Fibroblast of lung (primary cell): ENCODE results near the gene CTXN2. TPM values are rescaled to one million over a fixed set of nuclear protein-coding genes. Genes with fewer than 3 reads are reported as not detected.

ENCODE experiments used
- DNase-seq, 2 donors: peaks; one replicate each; pipeline versions ENCODE4 v3.0.0 to v3.0.0-alpha.2; 2010; ENCODE audit warnings: low read depth in 2 of 2
- H2AFZ ChIP-seq: 2 replicates; pipeline ENCODE4 v1.5.1; 2012; ENCODE audit warnings: low read length, control low read depth, inconsistent platforms
- H3K27ac ChIP-seq: 2 replicates; pipeline ENCODE4 v1.5.1; 2011; ENCODE audit warnings: low read length, control low read depth; ENCODE audit not compliant: insufficient read depth
- H3K27me3 ChIP-seq: 2 replicates; pipeline ENCODE4 v1.5.1; 2011; ENCODE audit warnings: mild to moderate bottlenecking, low read length; ENCODE audit not compliant: control insufficient read depth, insufficient read depth
- H3K36me3 ChIP-seq: 2 replicates; pipeline ENCODE4 v1.5.1; 2011; ENCODE audit warnings: low read length; ENCODE audit not compliant: control insufficient read depth, insufficient read depth
- H3K4me1 ChIP-seq: 2 replicates; pipeline ENCODE4 v1.5.1; 2011; ENCODE audit warnings: low read length; ENCODE audit not compliant: control insufficient read depth, insufficient read depth; ENCODE audit errors: extremely low read depth
- H3K4me2 ChIP-seq: 2 replicates; pipeline ENCODE4 v1.5.1; 2011; ENCODE audit warnings: low read length, control low read depth; ENCODE audit not compliant: insufficient read depth; ENCODE audit errors: extremely low read depth
- H3K4me3 ChIP-seq, 4 experiments: fragments of 200-600 bp in 1 of 4; sonication (generic) in 1 of 4; replicated peaks in 1 of 4; 2 replicates each; pipeline ENCODE4 v1.5.1; 2011 to 2016; ENCODE audit warnings: low read length in 4 of 4, low read depth in 3 of 4, mild to moderate bottlenecking in 3 of 4, control low read depth in 2 of 4, inconsistent platforms in 1 of 4, mixed read lengths in 1 of 4; ENCODE audit not compliant: insufficient read depth in 1 of 4; ENCODE audit errors: control extremely low read depth in 1 of 4
- H3K79me2 ChIP-seq: 2 replicates; pipeline ENCODE4 v1.5.1; 2012; ENCODE audit warnings: mild to moderate bottlenecking, low read length, inconsistent platforms; ENCODE audit not compliant: control insufficient read depth, insufficient read depth
- H3K9ac ChIP-seq: 2 replicates; pipeline ENCODE4 v1.5.1; 2011; ENCODE audit warnings: mild to moderate bottlenecking, low read length, control low read depth; ENCODE audit not compliant: insufficient read depth
- H3K9me3 ChIP-seq: 2 replicates; pipeline ENCODE4 v1.5.1; 2012; ENCODE audit warnings: low read depth, low read length; ENCODE audit not compliant: control insufficient read depth, insufficient read depth
- H4K20me1 ChIP-seq: 2 replicates; pipeline ENCODE4 v1.5.1; 2011; ENCODE audit warnings: low read length; ENCODE audit not compliant: control insufficient read depth, insufficient read depth; ENCODE audit errors: extremely low read depth
- EZH2 ChIP-seq: IDR thresholded peaks from 2 replicates; pipeline ENCODE4 v1.5.1; 2012; ENCODE audit warnings: low read length, control low read depth, mild to moderate bottlenecking; ENCODE audit errors: missing control alignments
- polyA plus RNA-seq, 2 donors: library from polyadenylated mRNA; depleted of rRNA in 1 of 2; stranded (reverse) in 1 of 2; unstranded in 1 of 2; fragments of >200 nt; gene quantifications; 2 replicates each; pipeline ENCODE4 v1.2.1, GENCODE V29; 2011 to 2012; ENCODE audit warnings: missing spikeins in 1 of 2
- total RNA-seq: library from RNA; depleted of rRNA; stranded (reverse); fragments of >200 nt; gene quantifications from 2 replicates; pipeline ENCODE4 v1.2.1, GENCODE V29; 2014
- TF ChIP-seq, protein P1 (sequence below), 2 donors: IDR thresholded peaks in 1 of 2; conservative IDR thresholded peaks in 1 of 2; 1 replicate in 1 of 2; 2 replicates in 1 of 2; pipeline ENCODE4 v1.5.1; 2011 to 2012; ENCODE audit warnings: low read length in 2 of 2, control low read depth in 1 of 2, inconsistent platforms in 1 of 2, low read depth in 1 of 2, mild to moderate bottlenecking in 1 of 2

The CTXN2 gene
- total and polyA plus RNA-seq, 2 donors (not counting 1 experiment from before 2014, with no cell fraction given), result not detected

GRCh38 chr15:48239334-48239733 is 47.9 kb downstream of the CTXN2 start:
- DNase-seq, result no peak
- Histone ChIP-seq H3K9ac (no peak overlapping the region), H3K4me3 (no peak overlapping the region), H4K20me1 (no peaks in the 10 kb centered on the region), H3K4me1 (no peaks in the 10 kb centered on the region), H3K27ac (no peak overlapping the region), H3K79me2 (no peaks in the 10 kb centered on the region), H2AFZ (no peak overlapping the region), H3K9me3 (no peaks in the 10 kb centered on the region), H3K27me3 (no peaks in the 10 kb centered on the region), H3K4me2 (no peak overlapping the region), H3K36me3 (no peaks in the 10 kb centered on the region)
- TF ChIP-seq, protein P1, sequence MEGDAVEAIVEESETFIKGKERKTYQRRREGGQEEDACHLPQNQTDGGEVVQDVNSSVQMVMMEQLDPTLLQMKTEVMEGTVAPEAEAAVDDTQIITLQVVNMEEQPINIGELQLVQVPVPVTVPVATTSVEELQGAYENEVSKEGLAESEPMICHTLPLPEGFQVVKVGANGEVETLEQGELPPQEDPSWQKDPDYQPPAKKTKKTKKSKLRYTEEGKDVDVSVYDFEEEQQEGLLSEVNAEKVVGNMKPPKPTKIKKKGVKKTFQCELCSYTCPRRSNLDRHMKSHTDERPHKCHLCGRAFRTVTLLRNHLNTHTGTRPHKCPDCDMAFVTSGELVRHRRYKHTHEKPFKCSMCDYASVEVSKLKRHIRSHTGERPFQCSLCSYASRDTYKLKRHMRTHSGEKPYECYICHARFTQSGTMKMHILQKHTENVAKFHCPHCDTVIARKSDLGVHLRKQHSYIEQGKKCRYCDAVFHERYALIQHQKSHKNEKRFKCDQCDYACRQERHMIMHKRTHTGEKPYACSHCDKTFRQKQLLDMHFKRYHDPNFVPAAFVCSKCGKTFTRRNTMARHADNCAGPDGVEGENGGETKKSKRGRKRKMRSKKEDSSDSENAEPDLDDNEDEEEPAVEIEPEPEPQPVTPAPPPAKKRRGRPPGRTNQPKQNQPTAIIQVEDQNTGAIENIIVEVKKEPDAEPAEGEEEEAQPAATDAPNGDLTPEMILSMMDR (conservative IDR thresholded peaks at IDR 0.05 in 1 of 2, IDR thresholded peaks at IDR 0.05 in 1 of 2; ENCODE audit: low read depth in 1 of 2, low read length in 2 of 2), result no peak
- TF ChIP-seq EZH2, result no peak

DNA sequence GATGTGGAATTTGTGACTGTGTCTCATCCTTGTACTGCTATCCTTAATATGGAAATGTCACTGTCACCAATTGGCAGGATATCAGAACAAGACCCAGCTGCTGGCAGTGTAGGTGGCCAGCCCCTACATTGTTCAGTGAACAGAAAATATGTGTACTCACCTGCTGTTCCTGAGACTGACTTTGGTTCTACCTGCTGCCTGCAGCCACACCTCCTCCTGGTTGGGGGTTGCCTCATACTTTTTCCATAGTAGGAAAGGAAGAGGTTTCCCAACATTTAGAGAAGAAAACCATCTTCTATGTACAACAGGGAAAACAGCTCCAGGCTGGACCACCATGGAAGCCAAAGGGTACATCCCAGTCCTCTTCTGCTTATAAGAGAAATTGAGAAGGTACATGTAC is 50.5 kb downstream of the CTXN2 start:
- H3K9me3 ChIP-seq, result no peaks in the 10 kb centered on the region
- TF ChIP-seq EZH2, result no peak
- TF ChIP-seq, protein P1 (conservative IDR thresholded peaks at IDR 0.05 in 1 of 2, IDR thresholded peaks at IDR 0.05 in 1 of 2; ENCODE audit: low read depth in 1 of 2, low read length in 2 of 2), result no peak
- H3K27me3 ChIP-seq, result no peaks in the 10 kb centered on the region
- H3K36me3 ChIP-seq, result no peaks in the 10 kb centered on the region
- H3K9ac ChIP-seq, result no peak overlapping the region
- H3K4me2 ChIP-seq, result no peak overlapping the region
- H2AFZ ChIP-seq, result no peak overlapping the region
- DNase-seq, result no peak
- H3K4me1 ChIP-seq, result no peaks in the 10 kb centered on the region
- no peaks in the 10 kb centered on the region for H4K20me1 ChIP-seq
- H3K79me2 ChIP-seq, result no peaks in the 10 kb centered on the region
- H3K4me3 ChIP-seq, result no peak overlapping the region
- no peak overlapping the region for H3K27ac ChIP-seq

DNA sequence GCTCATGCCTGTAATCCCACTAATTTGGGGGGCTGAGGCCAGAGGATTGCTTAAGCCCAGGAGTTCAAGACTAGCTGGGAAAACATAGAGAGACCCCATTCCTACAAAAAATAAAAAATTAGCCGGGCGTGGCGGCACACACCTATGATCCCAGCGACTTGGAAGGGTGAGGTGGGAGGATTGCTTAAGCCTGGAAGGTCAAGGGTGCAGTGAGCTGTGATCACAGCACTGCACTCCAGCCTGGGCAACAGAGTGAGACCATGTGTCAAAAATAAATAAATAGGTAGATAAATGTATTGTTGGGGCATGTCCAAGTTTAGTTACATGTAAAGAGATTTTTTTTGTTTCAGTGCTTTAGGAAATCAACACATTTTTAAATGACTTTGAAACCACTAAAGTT is 51.1 kb downstream of the CTXN2 start:
- no peaks in the 10 kb centered on the region for H3K36me3 ChIP-seq
- H3K4me1 ChIP-seq, result no peaks in the 10 kb centered on the region
- TF ChIP-seq, protein P1 (conservative IDR thresholded peaks at IDR 0.05 in 1 of 2, IDR thresholded peaks at IDR 0.05 in 1 of 2; ENCODE audit: low read depth in 1 of 2, low read length in 2 of 2), result no peak
- TF ChIP-seq EZH2, result no peak
- H3K27ac ChIP-seq, result no peak overlapping the region
- no peak overlapping the region for H3K9ac ChIP-seq
- H2AFZ ChIP-seq, result no peak overlapping the region
- no peaks in the 10 kb centered on the region for H3K79me2 ChIP-seq
- no peak for DNase-seq
- no peak overlapping the region for H3K4me3 ChIP-seq
- H3K27me3 ChIP-seq, result no peaks in the 10 kb centered on the region
- H3K4me2 ChIP-seq, result no peak overlapping the region
- H4K20me1 ChIP-seq, result no peaks in the 10 kb centered on the region
- no peaks in the 10 kb centered on the region for H3K9me3 ChIP-seq
